ENCODE results near the gene AKTIP. TPM values are rescaled to one million over a fixed set of nuclear protein-coding genes. Genes with fewer than 3 reads are reported as not detected.

Gene AKTIP
- total and polyA plus RNA-seq, 4 donors: 23.1 to 48.5 (median 34.6) TPM

- no peak for ATAC-seq (ENCODE audit: insufficient read depth, low FRiP score)
- peaks cover 7 to 22% (median 14%) of the 10 kb centered on the region in 4 donors for H3K36me3 ChIP-seq (ENCODE audit: control insufficient read depth in 4 of 4, insufficient read depth in 4 of 4, low read length in 4 of 4)
- H3K4me3 ChIP-seq: no peak overlapping the region
- H3K9me3 ChIP-seq (ENCODE audit: control insufficient read depth in 4 of 4, insufficient read depth in 3 of 4, low read length in 3 of 4): no peaks in the 10 kb centered on the region
- DNase-seq: no peak
- no peaks in the 10 kb centered on the region for H3K27me3 ChIP-seq (ENCODE audit: control insufficient read depth in 3 of 3, insufficient read depth in 3 of 3, low read length in 2 of 3)
- no peak for TF ChIP-seq CTCF (IDR thresholded peaks at IDR 0.05; ENCODE audit: control extremely low read depth, extremely low read depth)
- 90 to 92% methylated on average over 4 of the region's 4 CpGs for WGBS, 2 donors
- H3K27ac ChIP-seq (ENCODE audit: low read depth in 1 of 2, low read length in 1 of 2): no peak overlapping the region
- no peaks in the 10 kb centered on the region for H3K4me1 ChIP-seq (ENCODE audit: control insufficient read depth in 5 of 5, insufficient read depth in 5 of 5, low read length in 5 of 5)
- H3K9ac ChIP-seq (ENCODE audit: insufficient read depth in 1 of 2, low read length in 2 of 2): no peak overlapping the region
Measured at GRCh38 chr16:53449816-53450517, 53.0 kb downstream of the AKTIP start.

GRCh38 chr16:53446090-53446489, 56.9 kb downstream of the AKTIP start:
- H3K36me3 ChIP-seq (ENCODE audit: control insufficient read depth in 4 of 4, insufficient read depth in 4 of 4, low read length in 4 of 4): peaks cover 4 to 16% (median 9%) of the 10 kb centered on the region in 4 donors
- H3K27ac ChIP-seq (ENCODE audit: low read depth in 1 of 2, low read length in 1 of 2): no peak overlapping the region
- ATAC-seq (ENCODE audit: insufficient read depth, low FRiP score) (no peak), DNase-seq (no peak)
- no peaks in the 10 kb centered on the region for H3K27me3 ChIP-seq (ENCODE audit: control insufficient read depth in 3 of 3, insufficient read depth in 3 of 3, low read length in 2 of 3)
- no peak for TF ChIP-seq CTCF (IDR thresholded peaks at IDR 0.05; ENCODE audit: control extremely low read depth, extremely low read depth)
- 77 to 82% methylated on average over 3 of the region's 3 CpGs for WGBS, 2 donors
- H3K9ac ChIP-seq (ENCODE audit: insufficient read depth in 1 of 2, low read length in 2 of 2): no peak overlapping the region
- H3K4me3 ChIP-seq: no peak overlapping the region
- H3K4me1 ChIP-seq (ENCODE audit: control insufficient read depth in 5 of 5, insufficient read depth in 5 of 5, low read length in 5 of 5): no peaks in the 10 kb centered on the region
- H3K9me3 ChIP-seq (ENCODE audit: control insufficient read depth in 4 of 4, insufficient read depth in 3 of 4, low read length in 3 of 4): no peaks in the 10 kb centered on the region

- H3K27ac ChIP-seq (ENCODE audit: low read depth in 1 of 2, low read length in 1 of 2): no peak overlapping the region
- no peaks in the 10 kb centered on the region for H3K9me3 ChIP-seq (ENCODE audit: control insufficient read depth in 4 of 4, insufficient read depth in 3 of 4, low read length in 3 of 4)
- peaks cover 4 to 16% (median 11%) of the 10 kb centered on the region in 4 donors for H3K36me3 ChIP-seq (ENCODE audit: control insufficient read depth in 4 of 4, insufficient read depth in 4 of 4, low read length in 4 of 4)
- H3K4me3 ChIP-seq: no peak overlapping the region
- no peaks in the 10 kb centered on the region for H3K4me1 ChIP-seq (ENCODE audit: control insufficient read depth in 5 of 5, insufficient read depth in 5 of 5, low read length in 5 of 5)
- no peaks in the 10 kb centered on the region for H3K27me3 ChIP-seq (ENCODE audit: control insufficient read depth in 3 of 3, insufficient read depth in 3 of 3, low read length in 2 of 3)
- no peak for DNase-seq
- no peak for ATAC-seq (ENCODE audit: insufficient read depth, low FRiP score)
- TF ChIP-seq CTCF (IDR thresholded peaks at IDR 0.05; ENCODE audit: control extremely low read depth, extremely low read depth): no peak
- 86 to 93% methylated on average over 5 of the region's 5 CpGs for WGBS, 2 donors
- no peak overlapping the region for H3K9ac ChIP-seq (ENCODE audit: insufficient read depth in 1 of 2, low read length in 2 of 2)
Measured at GRCh38 chr16:53445534-53445933, 57.5 kb downstream of the AKTIP start.

Small RNAs within 50 kb of the gene (small RNA-seq; reads per million reads assigned to genes)
- not detected for gene RNU6-1153P (ENCODE audit: low replicate concordance)

Other genes with a start within 250 kb of the AKTIP start
- 100 to 1,000 TPM in 1 of 2 donors, 10 to 100 TPM in 1; 58.0 to 165 TPM for gene RBL2, start 68.7 kb downstream of the AKTIP start, total RNA-seq
- 10 to 100 TPM; 30.8 to 35.9 TPM for gene RBL2, start 68.7 kb downstream of the AKTIP start, polyA plus RNA-seq
- 10 to 100 TPM; 10.1 to 17.9 TPM for gene RPGRIP1L, start 200.7 kb upstream of the AKTIP start, total RNA-seq
- 1 to 10 TPM; 2.2 to 2.3 TPM for gene RPGRIP1L, start 200.7 kb upstream of the AKTIP start, polyA plus RNA-seq
- gene FTO, start 200.9 kb upstream of the AKTIP start, total RNA-seq: 100 to 1,000 TPM in 1 of 2 donors, 10 to 100 TPM in 1; 89.8 to 145 TPM
- 10 to 100 TPM; 12.2 to 25.6 TPM for gene FTO, start 200.9 kb upstream of the AKTIP start, polyA plus RNA-seq

All from lung (tissue), 13 donors.